Kidney (tissue), 14 donors: ENCODE measurements around the gene CACNG3. TPM values are rescaled to one million over a fixed set of nuclear protein-coding genes. Genes with fewer than 3 reads are reported as not detected.

Experiments
- DNase-seq, 5 donors: peaks; one replicate each; pipeline ENCODE4 v3.0.0-alpha.2; 2013 to 2020
- FAIRE-seq: peaks from 2 replicates; lab custom pipeline; 2012; peaks lifted over from hg19 to GRCh38; lab: Jason Lieb, UNC
- H3K27ac ChIP-seq, 2 donors: one replicate each; pipeline ENCODE4 v1.7.0; 2013; ENCODE audit warnings: low read depth in 2 of 2, low read length in 2 of 2, inconsistent platforms in 1 of 2
- H3K27me3 ChIP-seq: one replicate; pipeline ENCODE4 v1.7.1; 2013; ENCODE audit warnings: low read length, inconsistent platforms; ENCODE audit not compliant: control insufficient read depth, insufficient read depth
- H3K36me3 ChIP-seq, 3 donors: one replicate each; pipeline versions ENCODE4 v1.7.0 to v1.7.1; 2013; ENCODE audit warnings: low read length in 3 of 3, control low read depth in 1 of 3, inconsistent platforms in 1 of 3; ENCODE audit not compliant: insufficient read depth in 3 of 3, control insufficient read depth in 2 of 3
- H3K4me1 ChIP-seq, 3 donors: one replicate each; pipeline versions ENCODE4 v1.7.0 to v1.7.1; 2013; ENCODE audit warnings: low read length in 3 of 3, inconsistent platforms in 1 of 3, low read depth in 1 of 3; ENCODE audit not compliant: control insufficient read depth in 2 of 3, insufficient read depth in 2 of 3
- H3K4me3 ChIP-seq, 3 donors: one replicate each; pipeline versions ENCODE4 v1.7.0 to v1.8.1; 2013; ENCODE audit warnings: low read length in 3 of 3, control low read depth in 1 of 3, inconsistent platforms in 1 of 3
- H3K9ac ChIP-seq, 3 donors: one replicate each; pipeline versions ENCODE4 v1.7.0 to v1.7.1; 2013; ENCODE audit warnings: low read length in 3 of 3, control low read depth in 1 of 3, inconsistent platforms in 1 of 3
- H3K9me3 ChIP-seq, 3 donors: one replicate each; pipeline versions ENCODE4 v1.7.0 to v1.7.1; 2013; ENCODE audit warnings: low read length in 3 of 3, control low read depth in 1 of 3, inconsistent platforms in 1 of 3; ENCODE audit not compliant: control insufficient read depth in 2 of 3, insufficient read depth in 1 of 3
- intact Hi-C: fragments of 100-400 bp; cut with DNase I; formaldehyde crosslinking; loops from one replicate; pipeline ENCODE4 v1.11.1; 2022
- polyA plus RNA-seq: library from polyadenylated mRNA; stranded (reverse); fragments of 350-450 nt; fragmentation: Illumina TruSeq; extraction: RNeasy Lipid Tissue Mini Kit (QIAGEN cat#74804); gene quantifications from one replicate; pipeline ENCODE4 v1.2.3, GENCODE V29; 2014; ENCODE audit warnings: low read depth, low replicate concordance; ENCODE audit not compliant: insufficient read depth
- total RNA-seq: library from RNA; stranded (reverse); fragmentation: NEBNext Ultra II Directional; extraction: Animal tissue kit (Norgen Biotek cat#: 25700); gene quantifications from one replicate; pipeline ENCODE4 v1.2.1, GENCODE V29; 2021
- TF ChIP-seq, protein P1 (sequence below): IDR thresholded peaks from 3 replicates; pipeline ENCODE4 v1.5.1; 2012; ENCODE audit warnings: mild to moderate bottlenecking, moderate library complexity, borderline replicate concordance; ENCODE audit not compliant: insufficient read depth; ENCODE audit errors: extremely low read depth
- donor health status: control.
- donor health status: control.
- donor health status: control.
- donor health status: control.
- donor health status: control.
- donor health status: DM: yes; HTN: yes; CAD: no.
- donor health status: Normal renal cell carcinoma (clear cell type).

The CACNG3 gene
- total and polyA plus RNA-seq, 2 donors from 2014 or later, result not detected

DNA sequence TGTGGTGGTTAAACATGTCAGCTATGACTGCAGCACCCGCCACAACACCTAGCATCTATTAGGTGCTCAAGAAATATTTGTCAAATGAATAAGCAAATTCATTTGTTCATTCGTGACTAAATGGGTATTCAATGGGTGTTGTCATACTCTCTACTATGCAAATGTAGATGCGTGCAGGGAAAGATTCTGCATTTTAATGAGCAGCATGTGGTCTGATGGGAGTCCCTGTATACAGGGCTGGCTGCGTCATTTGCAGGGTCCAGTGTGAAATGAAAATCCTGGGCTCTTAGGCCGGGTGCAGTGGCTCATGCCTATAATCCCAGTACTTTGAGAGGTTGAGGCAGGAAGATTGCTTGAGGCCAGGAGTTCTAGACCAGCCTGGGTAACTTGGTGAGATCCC is 97.5 kb downstream of the CACNG3 start:
- TF ChIP-seq, protein P1, sequence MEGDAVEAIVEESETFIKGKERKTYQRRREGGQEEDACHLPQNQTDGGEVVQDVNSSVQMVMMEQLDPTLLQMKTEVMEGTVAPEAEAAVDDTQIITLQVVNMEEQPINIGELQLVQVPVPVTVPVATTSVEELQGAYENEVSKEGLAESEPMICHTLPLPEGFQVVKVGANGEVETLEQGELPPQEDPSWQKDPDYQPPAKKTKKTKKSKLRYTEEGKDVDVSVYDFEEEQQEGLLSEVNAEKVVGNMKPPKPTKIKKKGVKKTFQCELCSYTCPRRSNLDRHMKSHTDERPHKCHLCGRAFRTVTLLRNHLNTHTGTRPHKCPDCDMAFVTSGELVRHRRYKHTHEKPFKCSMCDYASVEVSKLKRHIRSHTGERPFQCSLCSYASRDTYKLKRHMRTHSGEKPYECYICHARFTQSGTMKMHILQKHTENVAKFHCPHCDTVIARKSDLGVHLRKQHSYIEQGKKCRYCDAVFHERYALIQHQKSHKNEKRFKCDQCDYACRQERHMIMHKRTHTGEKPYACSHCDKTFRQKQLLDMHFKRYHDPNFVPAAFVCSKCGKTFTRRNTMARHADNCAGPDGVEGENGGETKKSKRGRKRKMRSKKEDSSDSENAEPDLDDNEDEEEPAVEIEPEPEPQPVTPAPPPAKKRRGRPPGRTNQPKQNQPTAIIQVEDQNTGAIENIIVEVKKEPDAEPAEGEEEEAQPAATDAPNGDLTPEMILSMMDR, result no peak
- intact Hi-C loops, result no loop called here
- Histone ChIP-seq H3K4me1 (no peaks in the 10 kb centered on the region), H3K4me3 (no peak overlapping the region), H3K9me3 (no peaks in the 10 kb centered on the region), H3K9ac (no peak overlapping the region), H3K36me3 (no peaks in the 10 kb centered on the region), H3K27ac (no peak overlapping the region), H3K27me3 (no peaks in the 10 kb centered on the region)
- no peak for FAIRE-seq
- no peak for DNase-seq

DNA sequence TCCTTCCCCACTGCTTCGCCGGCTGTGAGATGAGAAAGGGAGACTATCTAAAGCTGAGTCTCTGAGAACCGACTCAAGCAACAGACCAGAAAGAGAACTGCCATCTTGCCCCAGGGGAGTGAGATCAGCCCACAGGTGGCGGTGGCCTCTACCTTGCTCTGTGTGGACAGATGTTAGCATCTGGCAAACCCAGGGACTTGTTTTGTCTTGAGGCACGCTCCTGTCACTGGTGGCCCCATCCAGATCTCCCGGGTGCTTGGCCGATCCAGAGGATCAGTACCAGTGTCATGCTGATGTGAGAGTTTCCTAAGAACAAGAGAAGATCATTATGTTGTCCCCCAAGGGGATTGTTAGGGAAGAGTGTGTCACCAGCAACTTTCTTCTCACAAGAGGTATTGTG is 101.4 kb downstream of the CACNG3 start:
- no peaks in the 10 kb centered on the region for H3K27me3 ChIP-seq
- TF ChIP-seq, protein P1, result no peak
- no peak overlapping the region for H3K9ac ChIP-seq
- no peaks in the 10 kb centered on the region for H3K36me3 ChIP-seq
- no peak overlapping the region for H3K27ac ChIP-seq
- no peaks in the 10 kb centered on the region for H3K9me3 ChIP-seq
- intact Hi-C loops, result no loop called here
- no peak for FAIRE-seq
- DNase-seq, result no peak
- H3K4me1 ChIP-seq, result no peaks in the 10 kb centered on the region
- H3K4me3 ChIP-seq, result no peak overlapping the region

DNA sequence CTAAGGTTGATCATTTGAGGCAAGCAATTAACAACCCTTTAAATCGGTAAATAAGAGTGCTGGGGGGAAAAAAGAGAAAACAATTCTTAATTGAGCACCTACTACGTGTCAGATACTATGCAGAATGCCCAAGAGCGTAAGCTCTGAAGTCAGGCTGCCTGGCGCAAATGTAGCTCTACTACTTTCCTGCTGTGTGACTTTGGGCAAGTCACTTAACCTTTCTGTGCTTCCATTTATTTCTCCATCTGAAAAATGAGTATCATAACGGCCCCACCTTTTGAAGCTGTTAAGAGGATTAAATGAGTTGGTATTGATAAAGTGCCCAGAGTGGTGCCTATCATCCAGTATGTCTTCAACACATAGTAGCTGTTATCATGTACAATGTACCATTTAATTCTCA is 102.0 kb downstream of the CACNG3 start:
- H3K4me1 ChIP-seq, result no peaks in the 10 kb centered on the region
- TF ChIP-seq, protein P1, result no peak
- no peak for DNase-seq
- H3K4me3 ChIP-seq, result no peak overlapping the region
- H3K27ac ChIP-seq, result no peak overlapping the region
- no peaks in the 10 kb centered on the region for H3K27me3 ChIP-seq
- H3K9me3 ChIP-seq, result peaks cover 0 to 1% (median 0%) of the 10 kb centered on the region in 3 donors
- H3K9ac ChIP-seq, result no peak overlapping the region
- no peaks in the 10 kb centered on the region for H3K36me3 ChIP-seq
- no peak for FAIRE-seq
- intact Hi-C loops, result no loop called here

DNA sequence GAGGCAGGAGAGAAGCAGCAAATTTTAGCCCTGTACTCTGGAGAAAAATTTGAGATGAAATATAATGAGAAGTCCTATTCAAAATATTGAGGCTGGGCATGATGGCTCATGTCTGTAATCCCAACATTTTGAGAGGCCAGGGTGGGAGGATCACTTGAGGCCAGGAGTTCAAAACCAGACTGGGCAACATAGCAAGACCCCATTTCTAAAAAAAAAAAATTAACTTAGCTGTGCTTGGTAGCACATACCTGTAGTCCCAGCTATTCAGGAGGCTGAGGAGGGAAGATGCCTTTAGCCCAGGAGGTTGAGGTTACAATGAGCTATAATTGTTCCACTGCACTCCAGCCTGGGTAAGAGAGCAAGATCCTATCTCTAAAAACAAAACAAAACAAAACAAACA is 103.4 kb downstream of the CACNG3 start:
- Histone ChIP-seq H3K9ac (no peak overlapping the region), H3K27ac (no peak overlapping the region), H3K9me3 (peaks cover 0 to 3% (median 0%) of the 10 kb centered on the region in 3 donors), H3K36me3 (no peaks in the 10 kb centered on the region), H3K4me1 (no peaks in the 10 kb centered on the region), H3K4me3 (no peak overlapping the region), H3K27me3 (no peaks in the 10 kb centered on the region)
- TF ChIP-seq, protein P1, result no peak
- DNase-seq (no peak), FAIRE-seq (no peak)
- intact Hi-C loops, result no loop called here
